K562 (cell line): ENCODE data around the gene MAP2K7. TPM values are rescaled to one million over a fixed set of nuclear protein-coding genes. Genes with fewer than 3 reads are reported as not detected.

Experiments
- BRD9 ChIP-seq: fragments of 450-650 bp; IDR thresholded peaks from 2 replicates; pipeline ENCODE4 v1.6.1; 2018; ENCODE audit warnings: low read depth; ENCODE audit not compliant: partially characterized antibody
- CEBPG ChIP-seq, 3 experiments: fragments of 200-800 bp in 1 of 3; sonication (Bioruptor generic) in 1 of 3; sonication (generic) in 1 of 3; formaldehyde crosslinking in 1 of 3; IDR thresholded peaks in 2 of 3; conservative IDR thresholded peaks in 1 of 3; 2 replicates each; pipeline versions ENCODE4 v1.6.1 to v1.8.0; 2016 to 2022; ENCODE audit warnings: missing compliant biosample characterization in 2 of 3, missing genetic modification characterization in 2 of 3, mild to moderate bottlenecking in 1 of 3, missing genetic modification reagents in 1 of 3
- ELF1 ChIP-seq: fragments of 200-800 bp; sonication (Bioruptor generic); IDR thresholded peaks from 2 replicates; pipeline ENCODE4 v1.6.1; 2016; ENCODE audit warnings: missing genetic modification characterization, missing compliant biosample characterization
- ETV5 ChIP-seq: sonication (generic); formaldehyde crosslinking; IDR thresholded peaks from 2 replicates; pipeline ENCODE4 v1.4.0; 2020; ENCODE audit warnings: low read depth, mild to moderate bottlenecking, missing genetic modification reagents
- GATA2 ChIP-seq: sonication (generic); formaldehyde crosslinking; IDR thresholded peaks from 2 replicates; pipeline ENCODE4 v1.4.0; 2020; ENCODE audit warnings: mild to moderate bottlenecking, missing genetic modification reagents
- GMEB1 ChIP-seq: fragments of 250-450 bp; sonication (Bioruptor Pico); IDR thresholded peaks from 2 replicates; pipeline ENCODE4 v1.4.0; 2020; ENCODE audit warnings: mild to moderate bottlenecking
- LCOR ChIP-seq: sonication (generic); formaldehyde crosslinking; IDR thresholded peaks from 2 replicates; pipeline ENCODE4 v1.8.0; 2022; ENCODE audit warnings: mild to moderate bottlenecking, missing genetic modification reagents
- NELFE ChIP-seq: IDR thresholded peaks from 2 replicates; pipeline ENCODE4 v1.6.1; 2011; ENCODE audit warnings: mild to moderate bottlenecking; ENCODE audit not compliant: insufficient read depth, insufficient read length
- NR4A1 ChIP-seq, 2 experiments: fragments of 250-450 bp in 1 of 2; fragments of 450-650 bp in 1 of 2; sonication (Bioruptor Pico) in 1 of 2; IDR thresholded peaks; 2 replicates each; pipeline versions ENCODE4 v1.4.0 to v1.6.1; 2016 to 2020; ENCODE audit warnings: mild to moderate bottlenecking in 2 of 2, missing compliant biosample characterization in 1 of 2, missing genetic modification characterization in 1 of 2, moderate library complexity in 1 of 2
- PURB ChIP-seq: sonication (generic); formaldehyde crosslinking; IDR thresholded peaks from 2 replicates; pipeline ENCODE4 v1.9.0; 2021; ENCODE audit warnings: low read depth, mild to moderate bottlenecking, missing genetic modification reagents
- STAT5B ChIP-seq: fragments of 250-450 bp; sonication (Bioruptor Pico); IDR thresholded peaks from 2 replicates; pipeline ENCODE4 v1.8.0; 2021; ENCODE audit warnings: mild to moderate bottlenecking, inconsistent platforms
- SUPT5H ChIP-seq: fragments of 450-650 bp; IDR thresholded peaks from 2 replicates; pipeline ENCODE4 v1.6.1; 2016
- YBX1 ChIP-seq: fragments of 450-650 bp; IDR thresholded peaks from 2 replicates; pipeline ENCODE4 v1.7.1; 2016; ENCODE audit warnings: mild to moderate bottlenecking
- ZBTB9 ChIP-seq: fragments of 450-650 bp; formaldehyde crosslinking; IDR thresholded peaks from 2 replicates; pipeline ENCODE4 v1.4.0; 2020; ENCODE audit warnings: mild to moderate bottlenecking, moderate library complexity
- polyA plus RNA-seq, 8 experiments: library from polyadenylated mRNA; depleted of rRNA in 4 of 8; stranded (reverse) in 5 of 8; unstranded in 3 of 8; fragments of >200 nt; fragmentation: Nextera tagmentation in 2 of 8; fragmentation: Illumina TruSeq in 1 of 8; extraction: Ambion mirVana in 2 of 8; extraction: Trizol in 1 of 8; gene quantifications; 2 replicates each; pipeline versions ENCODE4 v1.2.1 to v1.2.3, GENCODE V29; 2011 to 2014; ENCODE audit warnings: inconsistent platforms in 1 of 8, missing spikeins in 1 of 8
- total RNA-seq, 7 experiments: library from RNA; depleted of rRNA in 6 of 7; stranded (reverse); fragments of >200 nt in 6 of 7; fragmentation: Illumina TruSeq in 2 of 7; extraction: Trizol in 2 of 7; gene quantifications; 2 replicates each; pipeline versions ENCODE4 v1.2.1 to v1.2.3, GENCODE V29; 2011 to 2021; ENCODE audit warnings: low replicate concordance in 1 of 7
- TF ChIP-seq, protein P1 (sequence below): sonication (generic); formaldehyde crosslinking; IDR thresholded peaks from 2 replicates; pipeline ENCODE4 v1.8.0; 2022; ENCODE audit warnings: missing genetic modification reagents, mild to moderate bottlenecking, borderline replicate concordance
- TF ChIP-seq, protein P2 (sequence below): fragments of 450-650 bp; formaldehyde crosslinking; IDR thresholded peaks from 2 replicates; pipeline ENCODE4 v1.4.0; 2022; ENCODE audit warnings: missing genetic modification characterization
- TF ChIP-seq, protein P3 (sequence below): sonication (generic); formaldehyde crosslinking; IDR thresholded peaks from 2 replicates; pipeline ENCODE4 v1.8.1; 2023; ENCODE audit warnings: missing genetic modification reagents, mild to moderate bottlenecking, borderline replicate concordance

The MAP2K7 gene
- total and polyA plus RNA-seq, 9 of the 15 experiments (the other 6 are each of a cell fraction or from before 2014, with no cell fraction given) = 0.51 to 45.8 (median 14.1) TPM

GRCh38 chr19:7925171-7925851, 21.6 kb downstream of the MAP2K7 start (continued):
- TF ChIP-seq, protein P1, sequence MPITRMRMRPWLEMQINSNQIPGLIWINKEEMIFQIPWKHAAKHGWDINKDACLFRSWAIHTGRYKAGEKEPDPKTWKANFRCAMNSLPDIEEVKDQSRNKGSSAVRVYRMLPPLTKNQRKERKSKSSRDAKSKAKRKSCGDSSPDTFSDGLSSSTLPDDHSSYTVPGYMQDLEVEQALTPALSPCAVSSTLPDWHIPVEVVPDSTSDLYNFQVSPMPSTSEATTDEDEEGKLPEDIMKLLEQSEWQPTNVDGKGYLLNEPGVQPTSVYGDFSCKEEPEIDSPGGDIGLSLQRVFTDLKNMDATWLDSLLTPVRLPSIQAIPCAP (CRISPR knock-in tag) = no peak
- TF ChIP-seq ZBTB9 (no peak), GATA2 (CRISPR knock-in tag) (no peak), ETV5 (CRISPR knock-in tag) (0 out of 2 replicates have a peak, but pooled peaks have one; percentile 35), ELF1 (tag) (no peak), STAT5B (no peak), BRD9 (no peak), GMEB1 (CRISPR knock-in tag) (no peak), PURB (CRISPR knock-in tag) (no peak), YBX1 (no peak), NELFE (no peak), SUPT5H (no peak), LCOR (peak; percentile 73; the same call in 1 of the 2 replicates), CEBPG (CRISPR knock-in tag; IDR thresholded peaks at IDR 0.05) (no peak; the same call in 1 of the 2 replicates), CEBPG (tag; conservative IDR thresholded peaks at IDR 0.05 in 1 of 2, IDR thresholded peaks at IDR 0.05 in 1 of 2) (no peak), NR4A1 (CRISPR knock-in tag; IDR thresholded peaks at IDR 0.05) (no peak), NR4A1 (tag; IDR thresholded peaks at IDR 0.05) (no peak)
- TF ChIP-seq, protein P2, sequence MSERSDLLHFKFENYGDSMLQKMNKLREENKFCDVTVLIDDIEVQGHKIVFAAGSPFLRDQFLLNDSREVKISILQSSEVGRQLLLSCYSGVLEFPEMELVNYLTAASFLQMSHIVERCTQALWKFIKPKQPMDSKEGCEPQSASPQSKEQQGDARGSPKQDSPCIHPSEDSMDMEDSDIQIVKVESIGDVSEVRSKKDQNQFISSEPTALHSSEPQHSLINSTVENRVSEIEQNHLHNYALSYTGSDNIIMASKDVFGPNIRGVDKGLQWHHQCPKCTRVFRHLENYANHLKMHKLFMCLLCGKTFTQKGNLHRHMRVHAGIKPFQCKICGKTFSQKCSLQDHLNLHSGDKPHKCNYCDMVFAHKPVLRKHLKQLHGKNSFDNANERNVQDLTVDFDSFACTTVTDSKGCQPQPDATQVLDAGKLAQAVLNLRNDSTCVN = no peak
- TF ChIP-seq, protein P3, sequence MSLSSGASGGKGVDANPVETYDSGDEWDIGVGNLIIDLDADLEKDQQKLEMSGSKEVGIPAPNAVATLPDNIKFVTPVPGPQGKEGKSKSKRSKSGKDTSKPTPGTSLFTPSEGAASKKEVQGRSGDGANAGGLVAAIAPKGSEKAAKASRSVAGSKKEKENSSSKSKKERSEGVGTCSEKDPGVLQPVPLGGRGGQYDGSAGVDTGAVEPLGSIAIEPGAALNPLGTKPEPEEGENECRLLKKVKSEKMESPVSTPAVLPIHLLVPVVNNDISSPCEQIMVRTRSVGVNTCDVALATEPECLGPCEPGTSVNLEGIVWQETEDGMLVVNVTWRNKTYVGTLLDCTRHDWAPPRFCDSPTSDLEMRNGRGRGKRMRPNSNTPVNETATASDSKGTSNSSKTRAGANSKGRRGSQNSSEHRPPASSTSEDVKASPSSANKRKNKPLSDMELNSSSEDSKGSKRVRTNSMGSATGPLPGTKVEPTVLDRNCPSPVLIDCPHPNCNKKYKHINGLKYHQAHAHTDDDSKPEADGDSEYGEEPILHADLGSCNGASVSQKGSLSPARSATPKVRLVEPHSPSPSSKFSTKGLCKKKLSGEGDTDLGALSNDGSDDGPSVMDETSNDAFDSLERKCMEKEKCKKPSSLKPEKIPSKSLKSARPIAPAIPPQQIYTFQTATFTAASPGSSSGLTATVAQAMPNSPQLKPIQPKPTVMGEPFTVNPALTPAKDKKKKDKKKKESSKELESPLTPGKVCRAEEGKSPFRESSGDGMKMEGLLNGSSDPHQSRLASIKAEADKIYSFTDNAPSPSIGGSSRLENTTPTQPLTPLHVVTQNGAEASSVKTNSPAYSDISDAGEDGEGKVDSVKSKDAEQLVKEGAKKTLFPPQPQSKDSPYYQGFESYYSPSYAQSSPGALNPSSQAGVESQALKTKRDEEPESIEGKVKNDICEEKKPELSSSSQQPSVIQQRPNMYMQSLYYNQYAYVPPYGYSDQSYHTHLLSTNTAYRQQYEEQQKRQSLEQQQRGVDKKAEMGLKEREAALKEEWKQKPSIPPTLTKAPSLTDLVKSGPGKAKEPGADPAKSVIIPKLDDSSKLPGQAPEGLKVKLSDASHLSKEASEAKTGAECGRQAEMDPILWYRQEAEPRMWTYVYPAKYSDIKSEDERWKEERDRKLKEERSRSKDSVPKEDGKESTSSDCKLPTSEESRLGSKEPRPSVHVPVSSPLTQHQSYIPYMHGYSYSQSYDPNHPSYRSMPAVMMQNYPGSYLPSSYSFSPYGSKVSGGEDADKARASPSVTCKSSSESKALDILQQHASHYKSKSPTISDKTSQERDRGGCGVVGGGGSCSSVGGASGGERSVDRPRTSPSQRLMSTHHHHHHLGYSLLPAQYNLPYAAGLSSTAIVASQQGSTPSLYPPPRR (CRISPR knock-in tag) = 0 out of 2 replicates have a peak, but pooled peaks have one; percentile 81
